NCI-H1930 (cell line): ENCODE measurements around the gene KAZN.

Source experiments
- DNase-seq, 2 experiments: peaks; one replicate each; lab custom pipeline; 2025; lab: John Stamatoyannopoulos, UW

The KAZN gene

DNA sequence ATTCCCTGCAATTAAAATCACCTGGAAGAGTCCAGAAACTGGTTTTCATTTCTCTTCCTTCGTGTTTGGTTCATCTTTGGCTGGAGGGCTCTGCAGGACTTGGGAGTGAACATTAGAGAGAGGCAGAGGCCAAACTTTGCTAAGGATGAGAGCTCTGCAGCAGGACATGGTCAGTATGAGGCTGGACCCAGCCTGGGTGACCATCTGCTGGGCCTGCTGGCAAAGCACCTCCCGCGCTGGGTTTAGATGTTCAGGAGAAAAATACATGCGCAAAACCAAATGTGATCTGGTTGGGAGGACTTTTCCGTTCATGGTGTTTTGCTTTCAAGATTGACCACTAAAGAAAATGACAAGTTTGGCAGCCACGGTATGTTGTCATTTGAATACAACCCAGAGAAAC, 15.9 kb downstream of the KAZN start:
- DNase-seq: no peak

DNA sequence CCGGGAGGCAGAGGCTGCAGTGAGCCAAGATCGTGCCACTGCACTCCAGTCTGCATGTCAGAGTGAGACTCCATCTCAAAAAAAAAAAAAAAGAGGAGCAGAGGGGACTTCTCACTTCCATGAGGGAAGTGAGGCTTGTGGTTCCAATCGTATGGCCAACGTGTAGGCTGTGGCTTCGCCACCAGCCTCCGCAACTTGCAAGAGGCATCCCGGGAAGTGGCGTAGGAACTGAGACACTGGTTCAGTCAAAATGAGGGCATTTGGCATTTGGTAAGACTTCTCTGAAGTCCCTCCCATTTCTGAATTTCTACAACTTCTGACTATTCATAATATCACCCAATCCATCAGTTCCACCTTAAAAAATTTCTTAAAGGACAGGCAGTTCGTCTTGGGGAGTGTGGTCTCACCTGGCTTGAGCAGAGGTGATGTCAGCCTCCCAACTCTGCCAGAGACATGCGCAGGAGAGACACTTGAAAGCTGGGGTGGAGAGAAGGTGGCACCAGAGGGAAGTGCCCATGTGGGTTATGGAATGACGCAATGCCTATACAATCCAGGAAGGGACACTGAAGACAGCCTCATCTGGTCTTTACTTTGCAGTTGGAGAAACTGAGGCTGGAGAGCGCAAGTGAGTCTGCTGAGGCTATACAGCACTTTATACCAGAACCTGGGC, 17.2 kb downstream of the KAZN start:
- no peak for DNase-seq

DNA sequence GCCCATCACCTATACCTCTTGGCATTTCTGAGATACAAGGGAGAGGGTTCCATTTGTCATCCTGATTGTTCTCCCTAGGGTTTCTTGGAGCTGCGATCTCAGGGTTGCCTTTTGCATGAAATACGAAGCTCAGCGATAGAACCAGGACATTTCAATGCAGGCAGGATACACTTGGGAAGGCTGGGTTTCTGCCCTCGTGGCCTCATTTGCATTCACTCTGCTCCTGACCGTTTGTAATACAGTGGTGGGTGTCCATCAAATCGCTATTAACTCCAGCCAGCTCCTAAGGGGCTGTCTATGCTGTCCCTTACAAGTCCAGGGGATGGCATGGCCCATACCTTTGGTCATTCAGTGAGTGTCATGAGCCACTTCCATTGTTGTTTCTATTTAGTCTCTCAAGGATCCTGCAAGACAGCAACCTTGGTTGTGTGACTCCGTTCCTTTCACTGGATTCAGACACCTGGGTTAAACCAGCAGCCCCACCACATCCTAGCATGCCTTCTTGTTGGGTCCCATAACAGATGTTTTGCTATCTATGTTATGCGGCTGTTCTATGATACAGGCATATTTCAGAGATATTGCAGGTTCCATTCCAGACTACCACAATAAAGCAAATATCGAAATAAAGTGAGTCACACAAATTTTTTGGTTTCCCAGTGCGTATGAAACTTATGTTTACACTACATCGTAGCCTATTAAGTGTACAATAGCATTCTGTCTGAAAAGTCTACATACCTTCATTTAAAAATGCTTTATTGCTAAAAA, 18.3 kb downstream of the KAZN start:
- no peak for DNase-seq

DNA sequence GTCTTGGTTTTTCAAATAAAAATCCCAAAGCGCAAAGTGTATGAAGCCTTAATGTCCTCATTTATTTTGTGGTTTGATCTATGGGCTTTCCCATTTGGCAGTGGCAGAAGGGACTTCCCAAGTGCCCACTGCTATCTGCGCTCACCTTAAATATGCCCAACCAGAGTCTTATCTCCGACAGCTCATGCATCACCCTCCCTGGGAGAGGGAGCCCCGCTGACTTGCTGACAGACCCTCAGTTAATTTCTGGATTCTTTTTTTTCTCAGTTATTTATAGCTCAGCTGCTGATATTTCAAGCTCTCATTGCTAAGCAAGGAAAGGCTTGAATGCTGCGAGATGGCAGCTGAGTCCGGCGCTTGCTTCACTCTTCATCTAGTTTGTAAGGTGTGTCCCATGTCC, 19.3 kb downstream of the KAZN start:
- DNase-seq: no peak

DNA sequence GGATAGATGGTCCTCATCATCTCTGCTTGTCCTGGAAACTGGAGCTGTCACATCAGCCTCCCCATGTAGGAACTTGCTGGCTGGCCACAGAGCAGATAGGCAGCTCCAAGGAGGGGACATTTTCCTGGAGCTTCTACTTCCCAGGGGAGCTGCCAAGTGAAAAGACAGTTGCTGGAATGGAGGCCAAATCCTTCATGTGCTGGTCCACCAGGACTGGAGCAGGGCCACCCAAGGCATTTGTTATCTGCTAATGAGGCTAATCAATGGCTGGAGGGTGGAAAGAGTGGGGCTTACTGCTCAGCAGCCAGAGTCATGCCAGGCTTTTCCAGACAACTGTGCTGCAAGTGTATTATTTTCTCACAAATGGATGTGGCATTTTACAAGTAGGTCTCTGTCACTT, 22.5 kb downstream of the KAZN start:
- DNase-seq: no peak

DNA sequence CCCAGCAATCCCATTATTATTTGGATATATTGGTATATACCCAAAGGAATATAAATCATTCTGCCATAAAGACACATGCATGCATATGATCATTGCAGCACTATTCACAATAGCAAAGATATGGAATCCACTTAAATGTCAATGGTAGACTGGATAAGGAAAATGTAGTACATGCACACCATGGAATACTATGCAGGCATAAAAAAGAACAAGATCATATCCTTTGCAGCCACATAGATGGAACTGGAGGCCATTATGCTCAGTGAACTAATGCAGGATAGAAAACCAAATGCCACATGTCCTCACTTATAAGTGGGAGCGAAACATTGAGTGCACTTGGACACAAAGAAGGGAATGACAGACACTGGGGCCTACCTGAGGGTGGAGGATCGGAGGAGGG, 24.6 kb downstream of the KAZN start:
- no peak for DNase-seq

DNA sequence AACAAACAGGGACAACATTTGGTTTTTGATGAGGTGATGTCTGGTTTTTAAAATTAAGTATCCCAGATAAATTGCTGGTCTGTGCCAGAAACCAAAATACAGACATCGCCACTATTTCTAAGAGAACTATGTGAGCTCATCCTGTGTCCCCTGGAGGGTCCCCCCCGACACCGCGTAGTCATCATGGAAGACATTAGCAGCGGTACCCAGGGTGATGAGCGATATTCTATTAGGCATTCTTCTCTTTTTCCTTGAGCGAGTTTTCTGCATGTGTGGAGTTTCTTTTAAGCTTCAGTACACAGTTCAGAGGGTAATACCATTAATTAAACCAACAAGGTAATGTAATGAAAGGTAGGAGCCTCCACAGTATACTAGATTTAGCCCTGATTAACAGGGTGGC, 26.5 kb downstream of the KAZN start:
- DNase-seq: no peak

DNA sequence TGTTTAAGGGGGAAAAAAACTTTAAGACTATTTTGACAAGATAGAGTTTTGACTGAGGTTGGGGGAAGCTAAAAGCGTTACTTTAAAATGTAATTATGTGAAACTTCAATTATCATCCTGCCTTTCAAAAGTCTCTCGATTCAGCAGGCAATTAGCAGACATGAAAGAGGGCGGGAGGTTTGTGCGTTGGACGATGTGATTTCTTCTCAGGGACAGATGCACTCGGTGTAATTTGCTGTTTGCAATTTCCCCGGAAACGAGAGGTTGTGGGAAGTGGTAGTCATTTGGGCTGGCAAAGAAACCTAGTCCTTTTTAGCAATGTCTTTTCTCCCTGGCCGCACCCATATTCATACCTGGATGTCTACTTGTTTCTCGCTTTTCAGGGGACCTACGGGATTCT, 27.1 kb downstream of the KAZN start:
- DNase-seq: no peak

DNA sequence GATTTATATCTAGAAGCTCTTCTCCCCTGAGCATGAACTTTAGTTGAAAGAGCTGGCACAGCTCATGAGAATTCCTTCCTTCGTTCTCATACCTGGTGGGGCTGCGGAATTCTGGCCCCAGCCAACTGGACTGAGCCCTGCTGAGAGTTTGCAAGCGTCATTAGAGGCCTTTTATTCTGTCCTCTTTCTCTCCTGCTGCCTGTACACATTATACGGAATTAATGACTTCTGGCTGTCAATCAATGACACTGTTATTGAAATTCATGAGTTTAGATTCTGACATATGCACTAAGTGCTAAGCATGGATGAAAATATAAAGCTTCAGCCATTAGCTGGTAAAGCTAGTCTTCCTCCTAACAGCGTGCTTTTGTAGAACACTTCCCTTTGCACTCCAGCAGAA, 27.5 kb downstream of the KAZN start:
- no peak for DNase-seq

DNA sequence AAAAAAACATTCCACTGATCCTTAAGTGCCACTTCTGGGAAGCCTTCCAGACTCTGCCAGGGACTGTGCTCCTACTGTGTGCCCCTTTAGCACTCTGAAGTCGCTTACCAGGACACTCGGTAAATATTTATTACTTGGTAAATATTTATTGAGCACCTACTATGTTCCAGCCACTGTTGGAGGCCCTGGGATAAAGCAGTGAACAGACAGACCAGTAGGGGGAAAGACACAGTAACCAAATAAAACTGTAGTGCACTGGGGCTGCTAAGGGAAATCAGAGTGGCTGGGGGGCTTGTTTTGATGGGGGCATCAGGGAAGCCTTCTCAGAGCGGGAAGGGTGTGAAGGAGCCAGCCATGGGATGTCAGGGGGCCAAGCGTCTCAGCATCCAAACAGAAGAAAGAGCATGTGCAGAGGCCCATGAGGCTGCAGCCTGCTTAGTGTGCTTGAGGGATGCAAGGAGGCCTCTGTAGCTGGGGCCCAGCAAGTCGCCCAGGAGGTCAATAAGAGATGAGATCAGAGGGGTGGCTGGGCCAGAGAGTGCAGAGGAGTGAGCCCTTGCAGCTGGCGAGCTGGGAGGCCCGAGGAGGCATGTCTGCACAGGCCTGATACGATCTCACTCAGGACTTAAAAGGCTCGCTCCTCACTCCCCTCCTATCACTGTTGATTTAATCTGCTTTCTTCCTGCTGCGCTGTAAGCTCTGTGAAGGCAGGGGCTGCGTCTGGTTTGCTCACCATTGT, 28.6 kb downstream of the KAZN start:
- DNase-seq: no peak

DNA sequence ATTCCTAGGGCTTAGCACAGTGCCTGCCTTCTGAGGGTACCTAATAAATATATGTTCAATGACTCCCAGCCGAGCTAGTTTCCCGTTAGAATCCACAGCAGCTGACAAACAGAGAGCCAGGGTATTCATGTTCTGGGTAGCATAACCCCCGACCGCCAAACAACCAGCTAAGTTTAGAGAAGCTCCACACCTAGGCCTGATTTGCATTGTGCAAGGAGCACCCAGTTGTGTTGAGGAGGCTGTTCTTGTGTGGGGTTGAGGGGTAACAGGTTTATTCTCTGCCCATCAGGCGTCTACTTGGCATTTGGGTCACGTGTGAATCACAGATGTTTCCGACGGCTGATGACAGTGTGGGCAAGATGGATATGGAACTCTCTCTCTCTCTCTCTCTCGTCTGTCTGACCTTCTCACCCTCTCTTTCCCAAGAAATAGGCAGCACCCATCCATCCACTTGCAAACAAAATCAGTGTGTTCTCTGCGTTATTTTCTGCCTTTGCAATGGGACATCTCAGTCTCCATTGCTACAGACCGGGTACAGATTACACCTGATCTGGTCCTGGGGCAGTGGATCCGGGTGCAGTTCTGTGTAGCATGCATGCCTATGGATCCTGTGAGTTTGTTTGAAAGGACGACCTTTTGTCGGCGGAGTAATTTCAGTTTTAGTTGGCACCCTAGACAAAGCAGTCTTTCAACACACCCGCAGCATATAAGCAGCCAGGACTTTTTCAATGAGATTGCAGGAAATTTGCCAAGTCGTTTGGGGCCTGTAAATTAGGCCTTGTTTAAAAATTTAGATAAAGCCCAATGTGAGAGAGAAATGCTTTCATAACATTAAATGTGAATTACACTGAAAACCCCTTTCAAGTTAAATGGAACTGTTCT, 29.4 kb downstream of the KAZN start:
- no peak for DNase-seq

DNA sequence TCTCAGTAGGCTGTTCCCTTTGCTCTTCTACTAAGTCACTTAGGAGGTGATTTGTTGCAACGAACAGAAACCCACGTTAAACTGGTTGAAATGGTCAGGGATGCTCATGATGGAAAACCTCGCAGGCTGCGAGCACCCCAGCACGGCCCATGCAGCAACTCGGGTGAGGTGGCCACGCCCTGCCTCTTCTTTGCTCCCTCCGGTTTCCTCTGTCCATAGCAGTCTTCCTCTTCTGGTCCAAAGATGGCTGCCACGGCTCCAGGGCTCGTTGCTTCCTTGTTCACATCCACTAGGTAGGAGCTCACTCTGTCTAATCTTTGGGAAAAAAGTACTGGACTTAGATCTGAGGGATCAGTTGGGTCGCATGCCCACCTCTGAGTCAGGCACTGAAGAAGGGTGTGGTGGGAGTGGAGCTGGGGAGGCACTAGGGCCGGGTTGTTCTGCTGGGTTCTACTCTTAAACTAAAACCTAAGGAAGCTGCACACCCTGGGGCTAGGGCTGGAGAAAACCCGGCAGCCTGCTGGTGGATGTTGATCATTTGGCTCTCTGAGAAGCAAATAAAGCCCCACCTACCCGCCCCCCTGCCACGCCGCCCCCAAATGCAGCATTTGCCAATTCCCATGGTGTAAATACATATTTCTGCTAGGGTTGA, 31.0 kb downstream of the KAZN start:
- DNase-seq: no peak

DNA sequence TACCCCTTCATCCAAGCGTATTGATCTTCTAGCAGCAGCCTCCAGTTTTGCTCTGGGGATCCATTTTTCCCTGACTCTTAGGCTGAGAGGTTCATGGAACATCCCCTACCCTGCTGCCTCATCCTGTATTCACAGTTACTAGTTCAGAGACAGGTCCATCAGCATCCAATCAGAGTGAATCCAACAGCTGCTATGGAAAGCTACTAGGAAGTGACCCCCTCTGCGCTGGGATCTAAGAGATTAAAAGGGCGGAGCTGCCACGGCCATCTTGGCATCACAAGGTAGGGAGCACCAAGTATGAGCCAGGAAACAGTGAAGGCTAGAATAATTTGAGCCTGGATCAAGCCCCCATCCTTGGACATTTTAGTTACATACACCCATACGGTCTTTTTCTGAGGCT, 32.5 kb downstream of the KAZN start:
- no peak for DNase-seq

DNA sequence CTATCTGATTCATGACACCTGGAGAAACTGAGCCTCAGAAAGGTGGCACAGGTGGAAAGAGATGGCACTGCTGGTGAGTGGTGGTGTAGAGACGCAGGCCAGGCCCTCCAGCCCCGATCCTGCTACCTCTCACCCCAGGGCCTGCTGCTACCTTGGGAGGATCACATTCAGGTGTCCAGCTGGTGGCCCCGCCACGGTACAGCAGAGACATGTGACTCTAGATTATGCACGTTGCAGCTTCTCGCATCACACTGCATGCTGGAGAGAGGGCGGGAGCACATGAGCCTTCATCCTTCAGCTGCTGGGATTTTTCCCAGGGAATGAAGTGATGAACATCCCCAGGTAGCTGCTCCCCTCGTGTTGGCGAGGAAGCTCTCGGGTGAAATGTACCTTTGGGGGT, 32.9 kb downstream of the KAZN start:
- no peak for DNase-seq

DNA sequence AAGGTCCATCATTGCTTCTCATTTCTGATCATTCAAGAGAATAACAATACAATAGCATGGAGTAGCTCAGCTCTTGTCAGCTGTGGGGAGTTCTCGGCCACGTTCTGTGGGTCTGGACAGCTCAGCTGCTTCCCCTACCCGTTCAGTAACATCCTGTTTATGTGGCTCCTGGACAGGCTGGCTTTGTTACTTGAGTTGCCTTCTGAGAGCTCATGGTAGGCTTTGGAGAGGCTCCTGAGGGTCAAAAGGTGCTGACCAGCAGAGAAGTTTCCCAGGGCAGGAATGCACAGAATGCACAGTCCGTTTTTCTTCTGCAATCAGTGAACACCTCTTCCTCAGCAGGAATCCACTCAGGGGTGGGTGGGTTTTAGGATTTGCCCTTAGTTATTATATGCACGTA, 36.0 kb downstream of the KAZN start:
- no peak for DNase-seq

DNA sequence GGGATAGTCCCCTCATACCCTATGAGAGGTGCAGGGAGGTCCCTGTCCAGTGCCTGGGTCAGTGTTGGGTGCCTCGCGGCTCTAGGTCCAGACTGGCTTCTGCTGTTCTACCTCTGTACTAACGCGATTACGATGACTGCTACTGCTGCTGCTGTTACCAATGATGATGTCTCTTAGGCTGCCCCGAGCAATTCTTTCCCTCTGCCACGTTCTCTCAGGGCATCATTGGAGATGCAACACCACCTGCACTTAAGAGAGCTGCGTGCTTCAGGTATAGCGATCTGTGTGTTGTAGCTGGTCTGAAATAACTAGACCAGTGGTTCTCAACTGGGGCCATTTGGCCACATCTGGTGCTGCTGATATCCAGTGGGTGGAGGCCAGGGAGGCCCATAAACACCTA, 36.9 kb downstream of the KAZN start:
- DNase-seq: no peak

DNA sequence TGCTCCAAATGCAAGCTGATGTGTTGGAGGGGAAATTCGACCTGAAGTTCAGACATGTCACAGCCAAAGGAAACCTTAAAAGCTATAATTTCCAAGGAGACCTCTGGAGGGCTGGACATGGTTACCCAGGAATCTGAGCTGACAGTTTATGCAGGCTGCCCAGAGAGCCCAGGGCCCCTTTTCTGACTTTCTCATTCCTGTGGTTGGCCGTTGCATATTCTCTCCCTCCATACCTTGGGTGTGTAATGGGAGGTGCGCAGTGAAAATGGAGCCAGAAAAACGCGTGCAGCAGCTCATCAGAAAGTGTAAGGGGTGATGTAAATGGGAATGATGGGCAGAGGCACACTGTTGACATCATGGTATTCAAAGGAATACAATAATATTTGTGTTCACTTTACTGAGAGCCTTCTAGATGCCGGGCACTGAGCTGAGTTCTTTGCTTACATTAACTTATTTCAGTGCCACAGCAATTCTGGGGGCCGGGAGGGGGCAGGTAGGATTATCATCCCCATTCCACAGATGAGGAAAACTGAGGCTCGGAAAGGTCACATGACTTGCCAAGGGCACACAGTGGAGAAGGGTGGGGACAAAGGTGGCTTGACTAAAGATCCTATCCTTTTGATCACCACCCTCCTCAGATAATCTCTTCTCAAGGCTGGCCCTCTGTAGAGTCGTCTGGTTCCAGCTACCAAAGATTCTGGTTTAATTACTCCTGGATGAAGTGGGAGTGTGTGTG, 38.6 kb downstream of the KAZN start:
- DNase-seq: no peak

DNA sequence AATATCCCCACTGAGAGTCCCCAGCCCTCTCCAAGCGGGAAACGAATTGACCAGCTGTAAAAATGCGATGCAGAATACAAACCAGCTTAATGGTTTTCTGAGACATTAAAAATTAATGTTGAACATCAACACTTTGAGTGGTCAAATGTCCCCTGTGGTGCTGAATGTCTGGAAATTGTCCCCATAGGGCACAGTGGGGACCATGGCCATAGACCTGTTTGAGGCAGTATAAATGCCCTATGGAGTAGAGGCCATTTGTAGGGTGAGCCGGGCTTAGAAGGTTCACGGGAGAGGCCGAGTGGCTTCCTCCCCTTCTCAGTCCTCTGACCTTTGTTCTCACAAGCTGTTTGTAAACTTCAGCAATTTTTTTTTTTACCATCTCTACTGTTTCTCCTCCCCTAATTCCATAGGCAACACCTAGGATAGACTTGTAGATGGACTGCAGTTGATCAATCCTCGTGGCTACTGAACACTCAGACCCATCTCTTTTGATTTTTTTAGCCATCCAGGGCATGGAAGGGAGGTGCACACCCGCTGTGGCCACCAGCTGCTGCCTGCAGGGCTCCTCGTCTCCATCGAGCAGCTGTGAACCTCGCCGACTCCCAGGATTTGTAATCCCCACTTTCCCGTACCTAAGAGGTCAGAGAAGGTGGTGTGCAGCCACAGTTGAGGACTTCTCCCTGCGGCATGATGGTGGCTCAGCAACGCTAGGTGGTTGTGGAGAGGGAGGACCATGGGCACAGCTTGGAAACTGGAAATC, 41.0 kb downstream of the KAZN start:
- no peak for DNase-seq

DNA sequence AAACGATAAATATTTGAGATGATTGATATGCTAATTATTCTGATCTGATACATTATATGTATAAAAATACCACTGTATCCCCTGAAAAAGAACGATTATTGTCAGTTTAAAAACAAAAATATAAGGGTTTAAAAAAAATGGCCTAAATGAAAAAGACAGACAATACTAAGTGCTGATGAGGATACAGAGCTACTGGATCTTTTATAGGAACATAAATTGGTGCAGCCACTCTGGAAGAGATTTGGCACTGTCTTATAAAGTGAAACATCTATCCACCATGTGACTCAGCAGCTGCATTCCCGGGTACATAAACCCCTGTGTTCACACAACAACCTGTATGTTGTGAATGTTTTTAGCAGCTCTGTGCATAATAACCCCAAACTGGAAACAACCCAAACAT, 44.2 kb downstream of the KAZN start:
- DNase-seq: no peak

DNA sequence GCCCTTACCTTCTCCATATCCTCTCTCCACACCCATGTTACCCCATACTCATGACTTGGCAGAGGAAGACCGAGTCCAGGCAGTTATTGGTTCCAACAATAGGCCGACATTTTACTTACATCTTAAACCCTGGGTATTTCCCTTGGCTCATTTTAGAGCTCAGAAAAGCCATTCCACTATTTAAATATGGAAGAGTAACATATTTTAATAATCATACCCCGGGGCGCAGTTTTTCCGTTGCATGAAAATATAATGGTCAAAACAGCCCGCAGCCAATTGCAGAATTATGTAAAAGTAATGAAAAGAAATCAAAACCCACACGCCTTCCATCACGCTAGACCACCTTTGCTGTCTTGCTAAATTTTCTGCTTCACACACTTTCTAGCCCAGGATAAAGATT, 48.5 kb downstream of the KAZN start:
- no peak for DNase-seq
